Activated B cell treated with CpG ODN at 0.5 μM for 24 hours (primary cell): ENCODE data around the gene ATXN2. TPM values are rescaled to one million over a fixed set of nuclear protein-coding genes. Genes with fewer than 3 reads are reported as not detected.

Source experiments
- ATAC-seq: fragments of 200-7000 bp; cut with Tn5 transposase; one replicate; pipeline ENCODE4 v1.10.0; 2021; ENCODE audit warnings: low read depth, mild to moderate bottlenecking, moderate library complexity
- CTCF ChIA-PET: fragments of 350-600 bp; sonication (Branson Sonifier 250); formaldehyde crosslinking; loops from one replicate; lab custom pipeline; 2021; ENCODE audit warnings: antibody characterized with exemption; lab: Charles Lee
- POLR2A ChIA-PET: fragments of 350-600 bp; sonication (Branson Sonifier 250); formaldehyde crosslinking; loops from one replicate; lab custom pipeline; 2021; ENCODE audit warnings: antibody characterized with exemption; lab: Charles Lee
- DNase-seq: peaks from one replicate; pipeline ENCODE4 v3.0.0; 2022
- H3K27ac Mint-ChIP-seq: one replicate; pipeline ENCODE4 v1.8.0; 2020; ENCODE audit warnings: mixed read lengths
- H3K27me3 Mint-ChIP-seq: one replicate; pipeline ENCODE4 v1.8.0; 2021; ENCODE audit warnings: mixed read lengths
- H3K36me3 Mint-ChIP-seq: one replicate; pipeline ENCODE4 v1.8.0; 2021; ENCODE audit warnings: low read depth, mixed read lengths
- H3K4me1 Mint-ChIP-seq: one replicate; pipeline ENCODE4 v1.8.0; 2021; ENCODE audit warnings: mixed read lengths
- H3K4me3 Mint-ChIP-seq: one replicate; pipeline ENCODE4 v1.8.0; 2020; ENCODE audit warnings: mild to moderate bottlenecking, mixed read lengths
- H3K9me3 Mint-ChIP-seq: one replicate; pipeline ENCODE4 v1.8.0; 2020; ENCODE audit warnings: mixed read lengths
- intact Hi-C: fragments of 100-400 bp; cut with micrococcal nuclease; formaldehyde crosslinking; loops from one replicate; pipeline ENCODE4 v1.15.1; 2024
- total RNA-seq: library from RNA; stranded (reverse); gene quantifications from 2 replicates; pipeline ENCODE4 v1.2.3, GENCODE V29; 2022
- TF ChIP-seq, protein P1 (sequence below): fragments of 200-600 bp; IDR thresholded peaks from one replicate; pipeline ENCODE4 v1.8.0; 2022; ENCODE audit warnings: antibody characterized with exemption, mild to moderate bottlenecking

The ATXN2 gene
- total RNA-seq, 1 donor from 2014 or later = 46.2 TPM

GRCh38 chr12:111448846-111449790 lies 150.0 kb downstream of the ATXN2 start:
- ATAC-seq (no peak), DNase-seq (no peak)
- Mint-ChIP-seq H3K9me3 (no peaks in the 10 kb centered on the region), H3K36me3 (peaks cover 72% of the 10 kb centered on the region), H3K4me3 (no peak overlapping the region), H3K27ac (peak overlapping the region; percentile 54), H3K27me3 (no peaks in the 10 kb centered on the region), H3K4me1 (peaks cover 54% of the 10 kb centered on the region)
- TF ChIP-seq, protein P1, sequence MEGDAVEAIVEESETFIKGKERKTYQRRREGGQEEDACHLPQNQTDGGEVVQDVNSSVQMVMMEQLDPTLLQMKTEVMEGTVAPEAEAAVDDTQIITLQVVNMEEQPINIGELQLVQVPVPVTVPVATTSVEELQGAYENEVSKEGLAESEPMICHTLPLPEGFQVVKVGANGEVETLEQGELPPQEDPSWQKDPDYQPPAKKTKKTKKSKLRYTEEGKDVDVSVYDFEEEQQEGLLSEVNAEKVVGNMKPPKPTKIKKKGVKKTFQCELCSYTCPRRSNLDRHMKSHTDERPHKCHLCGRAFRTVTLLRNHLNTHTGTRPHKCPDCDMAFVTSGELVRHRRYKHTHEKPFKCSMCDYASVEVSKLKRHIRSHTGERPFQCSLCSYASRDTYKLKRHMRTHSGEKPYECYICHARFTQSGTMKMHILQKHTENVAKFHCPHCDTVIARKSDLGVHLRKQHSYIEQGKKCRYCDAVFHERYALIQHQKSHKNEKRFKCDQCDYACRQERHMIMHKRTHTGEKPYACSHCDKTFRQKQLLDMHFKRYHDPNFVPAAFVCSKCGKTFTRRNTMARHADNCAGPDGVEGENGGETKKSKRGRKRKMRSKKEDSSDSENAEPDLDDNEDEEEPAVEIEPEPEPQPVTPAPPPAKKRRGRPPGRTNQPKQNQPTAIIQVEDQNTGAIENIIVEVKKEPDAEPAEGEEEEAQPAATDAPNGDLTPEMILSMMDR = no peak
- ChIA-PET POLR2A (interaction anchor here (1.3 to 4.0 kb wide), 4 partner anchors 14 to 52 kb away, joined by 4 to 45 read pairs (median 24); no protein-coding TSS in a partner anchor), CTCF (interaction anchor here (1.4 to 12.1 kb wide), 3 partner anchors 42 to 119 kb away, joined by 3 to 522 read pairs (median 32); partner anchors contain the start of gene SH2B3)
- intact Hi-C loops = no loop called here

- H3K9me3 Mint-ChIP-seq = no peaks in the 10 kb centered on the region
- CTCF ChIA-PET = interaction anchor here (1.4 to 12.1 kb wide), 2 partner anchors 41 to 49 kb away, joined by 3 to 522 read pairs; partner anchors contain the start of gene SH2B3
- peaks cover 62% of the 10 kb centered on the region for H3K4me1 Mint-ChIP-seq
- peak overlapping the region; percentile 61 for H3K27ac Mint-ChIP-seq
- TF ChIP-seq, protein P1 = no peak
- H3K36me3 Mint-ChIP-seq = peaks cover 68% of the 10 kb centered on the region
- no peak for DNase-seq
- no peak for ATAC-seq
- H3K4me3 Mint-ChIP-seq = no peak overlapping the region
- intact Hi-C loops = no loop called here
- H3K27me3 Mint-ChIP-seq = no peaks in the 10 kb centered on the region
- POLR2A ChIA-PET = interaction anchor here (1.3 to 4.0 kb wide), 3 partner anchors 13 to 51 kb away, joined by 4 to 45 read pairs (median 4); no protein-coding TSS in a partner anchor
Measured at GRCh38 chr12:111448266-111448830, 150.8 kb downstream of the ATXN2 start.

DNA sequence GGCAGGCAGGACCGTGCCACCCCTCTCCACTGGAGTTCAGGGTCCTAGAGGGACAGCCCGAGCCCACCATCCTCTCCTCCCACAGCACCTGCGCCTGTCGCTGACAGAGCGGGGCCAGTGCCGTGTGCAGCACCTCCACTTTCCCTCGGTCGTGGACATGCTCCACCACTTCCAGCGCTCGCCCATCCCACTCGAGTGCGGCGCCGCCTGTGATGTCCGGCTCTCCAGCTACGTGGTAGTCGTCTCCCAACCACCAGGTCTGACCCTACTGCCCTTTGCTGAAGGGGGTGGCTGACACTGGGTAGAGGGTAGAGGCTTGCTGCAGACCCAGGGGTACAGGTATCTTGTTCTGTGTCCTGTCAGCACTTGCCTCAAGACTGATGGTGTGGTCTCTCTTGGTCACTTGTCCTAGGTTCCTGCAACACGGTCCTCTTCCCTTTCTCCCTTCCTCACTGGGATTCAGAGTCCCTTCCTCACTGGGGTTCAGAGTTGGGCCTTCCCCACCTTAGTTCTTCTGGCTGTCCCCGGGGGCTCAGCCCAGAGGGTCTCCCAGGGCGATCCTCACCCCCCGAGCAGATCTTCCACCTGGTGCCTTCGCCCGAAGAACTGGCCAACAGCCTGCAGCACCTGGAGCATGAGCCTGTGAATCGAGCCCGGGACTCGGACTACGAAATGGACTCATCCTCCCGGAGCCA lies 151.4 kb downstream of the ATXN2 start:
- TF ChIP-seq, protein P1 = no peak
- no peak overlapping the region for H3K4me3 Mint-ChIP-seq
- peaks cover 68% of the 10 kb centered on the region for H3K4me1 Mint-ChIP-seq
- DNase-seq (no peak), ATAC-seq (no peak)
- H3K9me3 Mint-ChIP-seq = no peaks in the 10 kb centered on the region
- H3K27ac Mint-ChIP-seq = peak overlapping the region; percentile 61
- CTCF ChIA-PET = interaction anchor here (1.3 to 12.1 kb wide), 4 partner anchors 13 to 50 kb away, joined by 3 to 522 read pairs (median 44); partner anchors contain the start of gene SH2B3
- POLR2A ChIA-PET = interaction anchor here (1.3 to 6.1 kb wide), 3 partner anchors 13 to 50 kb away, joined by 4 to 59 read pairs (median 4); partner anchors contain the start of gene SH2B3
- peaks cover 68% of the 10 kb centered on the region for H3K36me3 Mint-ChIP-seq
- intact Hi-C loops = no loop called here
- H3K27me3 Mint-ChIP-seq = no peaks in the 10 kb centered on the region

DNA sequence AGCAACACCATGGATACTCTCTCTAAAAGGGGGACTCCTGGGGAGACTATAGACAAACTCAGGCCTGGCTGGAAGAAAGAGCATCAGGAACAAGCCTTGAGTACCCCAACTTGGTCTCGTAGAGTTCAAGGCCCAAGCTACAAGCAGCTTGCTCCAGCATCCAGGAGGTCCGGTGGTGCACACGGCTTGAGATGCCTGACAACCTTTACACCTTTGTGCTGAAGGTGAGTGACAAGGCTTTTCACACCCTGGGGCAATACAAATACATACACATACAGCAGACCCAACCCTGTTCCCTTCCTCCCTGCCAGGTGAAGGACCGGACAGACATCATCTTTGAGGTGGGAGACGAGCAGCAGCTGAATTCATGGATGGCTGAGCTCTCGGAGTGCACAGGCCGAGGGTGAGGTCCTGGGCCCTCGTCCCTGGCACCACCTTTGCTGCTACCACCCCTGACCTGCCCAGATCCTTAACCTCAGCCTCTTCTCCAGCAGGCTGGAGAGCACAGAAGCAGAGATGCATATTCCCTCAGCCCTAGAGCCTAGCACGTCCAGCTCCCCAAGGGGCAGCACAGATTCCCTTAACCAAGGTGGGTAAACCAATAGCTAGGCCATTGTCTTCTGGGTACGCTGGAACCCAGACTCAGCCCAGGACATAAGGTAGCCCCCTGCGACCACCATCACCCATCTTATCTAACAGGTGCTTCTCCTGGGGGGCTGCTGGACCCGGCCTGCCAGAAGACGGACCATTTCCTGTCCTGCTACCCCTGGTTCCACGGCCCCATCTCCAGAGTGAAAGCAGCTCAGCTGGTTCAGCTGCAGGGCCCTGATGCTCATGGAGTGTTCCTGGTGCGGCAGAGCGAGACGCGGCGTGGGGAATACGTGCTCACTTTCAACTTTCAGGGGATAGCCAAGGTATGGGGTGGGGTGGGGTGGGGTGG lies 152.2 kb downstream of the ATXN2 start:
- ChIA-PET CTCF (interaction anchor here (1.3 to 4.3 kb wide), 3 partner anchors 12 to 49 kb away, joined by 3 to 47 read pairs (median 42); partner anchors contain the start of gene SH2B3), POLR2A (interaction anchor here (1.1 to 6.6 kb wide), 4 partner anchors 10 to 43 kb away, joined by 3 to 122 read pairs (median 90); partner anchors contain the start of gene SH2B3)
- TF ChIP-seq, protein P1 = no peak
- ATAC-seq (no peak), DNase-seq (no peak)
- Mint-ChIP-seq H3K27ac (peak overlapping the region; percentile 35), H3K4me1 (peaks cover 74% of the 10 kb centered on the region), H3K27me3 (no peaks in the 10 kb centered on the region), H3K9me3 (no peaks in the 10 kb centered on the region), H3K36me3 (peaks cover 71% of the 10 kb centered on the region), H3K4me3 (no peak overlapping the region)
- intact Hi-C loops = no loop called here
